Posterior cingulate gyrus (tissue), 11 donors: ENCODE measurements around the gene GTF3C1.

Source experiments
- DNase-seq, 10 donors: peaks; one replicate each; pipeline versions ENCODE4 v3.0.0 to v3.0.0-alpha.2; 2020 to 2021; ENCODE audit warnings: mixed read lengths in 3 of 10
- intact Hi-C: fragments of 100-400 bp; cut with DNase I; formaldehyde crosslinking; loops from one replicate; pipeline ENCODE4 v1.15.1; 2023

The GTF3C1 gene, protein sequence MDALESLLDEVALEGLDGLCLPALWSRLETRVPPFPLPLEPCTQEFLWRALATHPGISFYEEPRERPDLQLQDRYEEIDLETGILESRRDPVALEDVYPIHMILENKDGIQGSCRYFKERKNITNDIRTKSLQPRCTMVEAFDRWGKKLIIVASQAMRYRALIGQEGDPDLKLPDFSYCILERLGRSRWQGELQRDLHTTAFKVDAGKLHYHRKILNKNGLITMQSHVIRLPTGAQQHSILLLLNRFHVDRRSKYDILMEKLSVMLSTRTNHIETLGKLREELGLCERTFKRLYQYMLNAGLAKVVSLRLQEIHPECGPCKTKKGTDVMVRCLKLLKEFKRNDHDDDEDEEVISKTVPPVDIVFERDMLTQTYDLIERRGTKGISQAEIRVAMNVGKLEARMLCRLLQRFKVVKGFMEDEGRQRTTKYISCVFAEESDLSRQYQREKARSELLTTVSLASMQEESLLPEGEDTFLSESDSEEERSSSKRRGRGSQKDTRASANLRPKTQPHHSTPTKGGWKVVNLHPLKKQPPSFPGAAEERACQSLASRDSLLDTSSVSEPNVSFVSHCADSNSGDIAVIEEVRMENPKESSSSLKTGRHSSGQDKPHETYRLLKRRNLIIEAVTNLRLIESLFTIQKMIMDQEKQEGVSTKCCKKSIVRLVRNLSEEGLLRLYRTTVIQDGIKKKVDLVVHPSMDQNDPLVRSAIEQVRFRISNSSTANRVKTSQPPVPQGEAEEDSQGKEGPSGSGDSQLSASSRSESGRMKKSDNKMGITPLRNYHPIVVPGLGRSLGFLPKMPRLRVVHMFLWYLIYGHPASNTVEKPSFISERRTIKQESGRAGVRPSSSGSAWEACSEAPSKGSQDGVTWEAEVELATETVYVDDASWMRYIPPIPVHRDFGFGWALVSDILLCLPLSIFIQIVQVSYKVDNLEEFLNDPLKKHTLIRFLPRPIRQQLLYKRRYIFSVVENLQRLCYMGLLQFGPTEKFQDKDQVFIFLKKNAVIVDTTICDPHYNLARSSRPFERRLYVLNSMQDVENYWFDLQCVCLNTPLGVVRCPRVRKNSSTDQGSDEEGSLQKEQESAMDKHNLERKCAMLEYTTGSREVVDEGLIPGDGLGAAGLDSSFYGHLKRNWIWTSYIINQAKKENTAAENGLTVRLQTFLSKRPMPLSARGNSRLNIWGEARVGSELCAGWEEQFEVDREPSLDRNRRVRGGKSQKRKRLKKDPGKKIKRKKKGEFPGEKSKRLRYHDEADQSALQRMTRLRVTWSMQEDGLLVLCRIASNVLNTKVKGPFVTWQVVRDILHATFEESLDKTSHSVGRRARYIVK (N-terminal part only)

DNA sequence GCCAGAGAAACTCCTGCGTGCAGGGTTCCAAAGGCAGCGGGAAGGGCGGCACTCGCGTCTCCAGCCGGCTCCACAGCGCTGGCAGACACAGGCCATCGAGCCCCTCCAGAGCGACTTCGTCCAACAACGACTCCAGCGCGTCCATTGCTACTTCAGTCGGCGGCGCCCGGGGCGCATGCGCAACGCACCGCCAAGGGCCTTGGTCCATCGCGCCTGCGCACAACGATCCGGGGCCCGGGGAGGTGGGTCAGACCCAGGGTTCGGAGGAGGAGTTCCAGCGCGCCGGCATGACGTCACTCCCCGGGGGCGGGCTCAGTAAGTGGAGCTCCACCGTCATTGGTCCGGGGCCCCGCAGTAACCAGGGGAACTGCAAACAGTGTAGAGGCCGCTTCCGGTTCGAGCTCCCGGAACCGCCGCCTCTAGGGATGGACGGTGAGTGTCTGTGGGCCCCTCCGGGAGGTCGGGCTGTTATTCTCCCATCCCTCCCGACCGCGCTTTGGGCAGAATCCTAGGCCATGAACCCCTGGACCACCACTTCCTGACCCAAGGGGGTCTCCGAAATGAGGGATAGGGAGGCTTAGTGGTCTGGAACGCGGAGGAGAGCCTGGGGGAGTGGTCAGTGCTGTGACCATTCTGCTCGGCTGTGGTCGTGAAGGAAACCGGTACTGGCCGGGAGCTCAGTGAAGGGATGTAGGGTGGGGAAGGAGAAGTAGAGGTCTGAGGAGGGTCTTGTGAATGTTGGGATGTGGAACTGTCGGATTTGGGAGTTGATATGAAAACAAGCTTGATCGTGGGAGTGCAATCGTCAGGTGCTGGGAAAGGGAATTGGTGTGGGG lies at the start of gene GTF3C1, which contains the start of gene KATNIP:
TSS of gene GTF3C1 (minus strand) at position 168 of the 836 bp plus-strand sequence. CDS start at position 145, 23 bp downstream.
TSS of gene KATNIP (plus strand) at position 399 of the 836 bp plus-strand sequence. CDS start at position 426, 27 bp downstream.
- intact Hi-C loops, result no loop called here
- peak; percentile 100 for DNase-seq

DNA sequence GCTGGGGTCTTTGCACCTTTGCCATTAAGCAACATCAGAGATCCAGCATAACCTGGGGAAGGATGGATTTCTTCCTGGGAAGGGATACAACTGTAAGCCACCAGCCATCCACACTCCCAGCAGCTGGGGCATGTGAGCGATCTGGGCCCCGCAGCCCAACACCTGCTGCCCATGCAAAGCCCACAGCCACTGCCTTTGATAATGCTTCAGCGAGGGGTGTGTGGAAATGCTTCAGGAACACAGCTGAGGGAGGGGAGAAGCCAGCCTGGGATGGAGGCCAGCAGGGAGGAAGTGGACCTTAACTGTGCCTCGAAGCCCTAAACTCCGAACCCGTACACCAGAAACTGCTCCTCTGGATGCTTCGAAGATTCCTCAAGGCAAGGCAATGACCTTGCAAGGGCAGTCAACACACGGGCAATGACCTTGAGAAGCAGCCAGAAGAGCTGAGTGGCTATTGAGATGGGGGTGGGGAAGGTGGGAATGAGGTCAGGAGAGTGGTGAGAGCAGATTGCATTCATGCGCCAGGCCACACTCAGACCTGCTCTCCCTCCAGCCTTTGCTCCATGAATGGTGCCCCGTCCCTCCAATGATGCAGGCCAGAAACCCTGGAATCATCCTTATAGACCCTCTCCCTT lies 49.3 kb upstream of the GTF3C1 start:
- peak in 1 of 10 donors; percentile 70 for DNase-seq

DNA sequence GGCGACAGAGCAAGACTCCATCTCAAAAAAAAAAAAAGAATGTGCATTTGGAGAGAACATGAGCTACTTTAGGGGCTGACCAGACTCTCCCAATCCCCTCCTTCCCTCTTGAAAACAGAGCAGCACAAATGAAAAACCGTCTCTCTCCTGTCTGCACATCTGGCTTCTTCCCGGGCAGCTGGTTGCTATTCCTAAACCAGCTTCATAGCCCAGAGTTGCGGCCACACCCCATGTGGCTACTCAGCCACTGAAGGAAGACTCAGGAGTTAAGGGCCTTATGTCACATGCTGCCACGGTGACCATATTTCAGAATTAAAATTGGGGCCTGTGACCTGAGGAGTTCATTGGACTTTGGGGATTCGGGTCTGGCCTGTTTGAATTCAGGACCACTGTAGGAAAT lies 48.5 kb upstream of the GTF3C1 start:
- DNase-seq, result peak in 1 of 10 donors; percentile 66
- intact Hi-C loops, result no loop called here

More for the DNA sequence above, 49.3 kb upstream of the GTF3C1 start:
- intact Hi-C loops, result no loop called here

DNA sequence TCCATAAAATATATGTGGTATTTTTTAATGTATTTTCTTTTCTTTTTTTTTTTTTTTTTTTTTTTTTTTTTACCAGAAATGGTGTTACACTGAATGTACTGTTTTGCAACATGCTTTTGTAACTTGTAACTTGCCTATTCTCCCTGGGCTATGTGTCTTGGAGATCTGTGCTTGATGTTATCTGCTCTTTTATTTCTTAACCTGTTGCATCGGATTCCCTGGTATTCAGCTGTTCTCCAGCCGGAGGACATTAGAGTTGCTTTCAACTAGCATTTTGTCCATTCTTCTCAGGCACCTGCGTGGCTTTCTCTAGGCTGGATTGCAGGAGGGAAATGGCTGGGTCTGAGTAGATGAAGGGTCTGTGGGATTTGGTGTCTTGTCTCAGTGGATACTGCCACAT lies 47.6 kb upstream of the GTF3C1 start:
- intact Hi-C loops, result no loop called here
- peak in 1 of 10 donors; percentile 5 for DNase-seq

DNA sequence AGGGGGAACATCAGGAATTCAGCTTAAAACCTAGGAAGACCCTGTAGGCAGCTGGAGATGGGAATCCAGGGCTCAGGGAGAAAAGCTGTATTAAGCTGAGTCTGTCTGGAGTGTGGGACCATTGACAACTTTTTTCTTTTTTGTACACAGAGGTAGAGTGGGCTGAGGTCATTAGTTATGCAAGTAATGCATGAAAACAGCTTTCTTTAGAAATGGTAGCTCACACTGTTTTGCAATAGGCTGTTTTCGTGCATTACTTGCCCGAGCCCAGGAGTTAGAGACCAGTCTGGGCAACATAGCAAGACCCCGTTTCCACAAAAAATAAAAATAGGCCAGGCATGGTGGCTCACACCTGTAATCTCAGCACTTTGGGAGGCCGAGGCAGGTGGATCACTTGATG lies 46.7 kb upstream of the GTF3C1 start:
- intact Hi-C loops, result no loop called here
- DNase-seq, result peak in 1 of 10 donors; percentile 6

DNA sequence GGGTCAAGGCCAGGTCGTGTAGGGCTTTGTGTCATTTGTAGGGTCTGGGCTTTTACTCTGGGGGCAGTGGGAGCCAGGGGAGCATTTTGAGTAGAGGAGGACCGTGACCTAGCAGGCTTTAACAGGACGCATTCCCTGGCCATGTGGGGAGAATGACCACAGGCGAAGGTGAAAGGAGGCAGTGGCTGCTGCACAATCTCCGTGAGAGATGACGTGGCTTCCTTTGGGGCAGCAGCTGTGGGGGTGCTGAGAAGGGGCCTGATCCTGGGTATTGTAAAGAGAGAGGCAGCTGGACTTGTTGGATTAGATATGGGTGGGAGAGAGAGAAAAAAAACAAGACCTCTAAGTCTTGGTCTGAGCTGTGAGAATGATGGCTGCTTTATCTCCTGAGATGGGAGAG lies 46.3 kb upstream of the GTF3C1 start:
- intact Hi-C loops, result no loop called here
- peak in 1 of 10 donors; percentile 58 for DNase-seq

DNA sequence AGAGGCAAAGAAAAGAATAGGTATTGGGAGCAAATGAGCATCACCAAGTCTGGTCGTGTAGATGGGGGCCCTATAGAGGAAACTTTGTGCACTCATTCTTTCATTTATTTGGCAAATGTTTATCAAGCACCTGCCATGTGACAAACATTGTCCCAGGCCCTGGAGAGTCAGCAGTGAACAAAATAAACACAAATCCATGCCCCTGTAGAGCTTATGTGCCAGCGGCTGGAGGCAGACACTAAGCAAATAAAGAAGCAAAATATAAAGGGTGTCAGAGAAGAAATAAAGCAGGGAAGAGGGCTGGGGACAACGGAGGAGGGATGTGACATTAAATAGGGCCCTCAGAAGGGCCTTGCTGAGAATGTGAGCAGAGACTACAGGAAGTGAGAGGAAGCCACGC lies 45.8 kb upstream of the GTF3C1 start:
- no peak for DNase-seq

DNA sequence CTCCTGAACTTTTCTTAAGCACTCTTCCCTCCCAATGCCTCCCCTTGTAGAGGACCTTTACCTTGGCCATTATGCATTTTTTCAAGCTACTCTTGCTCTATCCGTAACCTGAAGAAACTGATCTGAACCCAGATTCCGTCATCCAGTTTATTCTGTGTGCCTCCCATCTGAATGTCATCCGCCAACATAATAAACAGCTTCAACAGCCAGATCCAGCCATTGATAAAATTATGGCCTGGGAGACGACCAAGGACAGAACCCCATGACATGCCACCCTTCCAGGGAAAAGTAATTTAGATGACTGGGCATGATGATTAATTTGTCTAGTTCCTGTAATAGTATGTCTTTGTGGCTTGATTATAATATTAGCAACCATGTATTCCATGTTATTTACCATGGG lies 42.1 kb upstream of the GTF3C1 start:
- intact Hi-C loops, result no loop called here
- DNase-seq, result peak in 1 of 10 donors; percentile 4

More for the DNA sequence above, 45.8 kb upstream of the GTF3C1 start:
- intact Hi-C loops, result no loop called here

DNA sequence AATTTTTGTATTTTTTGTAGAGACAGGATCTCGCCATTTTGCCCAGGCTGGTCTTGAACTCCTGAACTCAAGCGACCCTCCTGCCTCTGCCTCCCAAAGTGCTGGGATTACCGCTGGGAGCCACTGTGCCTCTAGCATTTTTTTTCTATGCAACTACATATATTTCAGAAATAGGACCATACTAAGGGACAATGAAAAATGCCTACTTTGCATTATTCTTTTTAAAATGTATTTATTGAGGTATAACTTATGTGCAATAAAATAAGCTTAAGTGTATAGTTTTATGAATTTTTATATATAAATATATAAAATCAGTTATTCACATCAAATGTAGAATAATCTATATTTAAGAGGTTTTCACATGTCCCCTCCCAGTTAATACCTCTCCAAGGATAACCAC lies 38.3 kb upstream of the GTF3C1 start:
- no peak for DNase-seq

DNA sequence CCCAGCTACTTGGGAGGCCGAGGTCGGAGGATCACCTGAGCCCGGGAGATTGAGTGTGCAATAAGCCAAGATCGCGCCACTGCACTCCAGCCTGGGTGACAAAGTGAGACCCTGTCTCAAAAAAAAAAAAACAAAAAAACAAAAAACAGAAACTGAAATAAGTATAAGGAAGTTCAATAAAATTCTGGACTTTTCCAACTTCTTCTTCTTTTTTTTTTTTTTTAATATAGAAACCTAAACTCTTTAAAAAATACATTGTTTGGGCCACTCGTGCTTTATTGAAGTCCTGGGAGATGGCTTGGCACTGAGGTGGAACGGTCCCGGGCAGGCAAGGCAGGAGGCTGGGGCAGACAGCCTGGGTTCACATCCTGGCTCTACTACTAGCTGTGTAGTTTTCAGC lies 37.0 kb upstream of the GTF3C1 start:
- peak in 1 of 10 donors; percentile 64 for DNase-seq
- intact Hi-C loops, result no loop called here

More for the DNA sequence above, 38.3 kb upstream of the GTF3C1 start:
- intact Hi-C loops, result no loop called here

DNA sequence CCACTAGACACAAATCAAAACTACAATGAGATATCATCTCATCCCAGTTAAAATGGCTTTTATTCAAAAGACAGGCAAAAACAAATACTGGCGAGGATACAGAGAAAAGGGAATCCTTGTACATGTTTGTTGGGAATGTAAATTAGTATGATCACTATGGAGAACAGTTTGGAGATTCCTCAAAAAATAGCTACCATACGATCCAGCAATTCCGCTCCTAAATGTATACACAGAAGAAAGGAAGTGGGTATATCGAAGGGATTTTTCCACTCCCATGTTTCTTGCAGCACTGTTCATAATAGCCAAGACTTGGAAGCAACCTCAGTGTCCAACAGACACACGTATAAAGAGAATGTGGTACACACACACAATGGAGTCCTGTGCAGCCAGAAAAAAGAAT lies 35.5 kb upstream of the GTF3C1 start:
- no peak for DNase-seq
- intact Hi-C loops, result no loop called here

DNA sequence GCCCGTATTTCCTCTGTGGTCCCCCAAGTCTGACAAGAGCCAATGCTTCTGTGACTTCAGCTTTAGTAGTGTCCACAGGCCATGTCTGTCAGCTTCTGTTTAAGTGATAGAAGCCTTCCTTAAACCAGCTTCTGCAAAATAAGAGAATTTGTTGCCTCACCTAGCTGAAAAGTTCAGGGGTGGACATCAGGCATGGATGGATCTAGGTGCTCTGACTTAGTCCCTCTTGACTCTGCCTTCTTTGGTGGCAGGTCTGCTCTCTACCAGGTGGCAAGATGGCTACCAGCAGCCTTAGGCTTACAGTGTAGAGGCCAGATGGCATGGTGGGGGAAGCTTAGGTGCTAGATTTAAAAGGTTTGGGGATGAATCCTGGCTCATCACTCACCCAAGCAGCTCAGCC lies 33.9 kb upstream of the GTF3C1 start:
- DNase-seq, result no peak
- intact Hi-C loops, result no loop called here

DNA sequence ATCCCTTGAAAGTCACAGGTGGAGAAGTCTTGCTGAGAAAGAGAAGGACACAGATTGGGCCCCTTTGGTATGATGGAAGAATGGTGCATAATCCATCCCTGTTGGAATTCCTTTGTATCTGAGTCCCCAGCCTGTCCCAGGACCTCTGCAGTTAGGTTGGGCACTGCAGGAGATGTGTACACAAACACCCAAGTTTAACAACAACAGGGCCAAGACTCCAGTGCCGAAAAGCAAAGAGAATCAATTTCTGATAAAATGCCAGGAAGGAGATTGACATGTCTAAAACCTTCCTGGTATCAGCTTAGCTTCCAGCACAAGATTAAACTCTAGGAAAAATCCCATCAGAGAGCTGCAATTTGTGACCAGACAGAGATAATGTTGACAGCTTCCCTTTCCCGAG lies 33.2 kb upstream of the GTF3C1 start:
- DNase-seq, result peak in 1 of 10 donors; percentile 24
- intact Hi-C loops, result no loop called here

DNA sequence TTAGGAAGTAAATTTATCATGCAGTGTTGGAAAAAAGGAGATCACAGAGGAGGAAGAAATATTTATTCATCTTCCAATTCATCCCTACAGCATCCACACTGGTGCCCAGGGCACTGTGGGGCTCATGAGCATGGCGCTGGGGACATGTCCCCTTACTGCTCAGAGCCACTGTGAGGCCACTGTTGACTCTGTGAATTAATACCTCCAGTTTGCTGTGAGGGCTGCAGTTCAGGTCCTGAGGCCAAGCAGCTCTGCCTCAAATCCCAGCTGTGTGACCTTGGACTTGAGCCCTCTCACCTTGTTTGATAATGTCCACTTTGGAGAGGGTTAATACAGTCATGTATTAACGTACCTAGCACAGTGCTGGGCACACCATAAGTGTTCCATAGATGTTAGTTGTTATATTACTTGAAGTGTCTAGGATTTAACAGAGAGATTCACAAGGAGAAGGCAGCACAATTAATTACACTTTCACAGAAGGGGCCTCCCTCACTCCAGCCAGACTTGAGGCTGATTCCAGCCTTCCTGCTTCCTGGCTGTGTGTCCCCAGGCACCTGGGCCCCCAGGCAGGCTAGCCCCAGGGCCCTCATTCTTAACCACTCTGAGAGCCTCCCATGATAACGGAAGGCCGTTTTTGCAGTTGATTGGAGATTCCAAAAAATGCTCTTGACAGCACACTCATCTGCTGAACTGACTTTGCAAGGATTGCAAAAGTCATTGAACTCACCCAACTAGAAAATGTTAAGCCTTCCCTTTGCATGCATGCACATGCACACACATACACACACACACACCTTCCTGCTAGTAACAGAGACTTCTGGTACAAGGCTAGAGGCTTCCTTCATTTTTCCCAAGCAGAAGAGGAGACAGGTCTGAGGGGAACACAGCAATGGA lies 29.6 kb upstream of the GTF3C1 start:
- DNase-seq, result no peak
- intact Hi-C loops, result no loop called here

DNA sequence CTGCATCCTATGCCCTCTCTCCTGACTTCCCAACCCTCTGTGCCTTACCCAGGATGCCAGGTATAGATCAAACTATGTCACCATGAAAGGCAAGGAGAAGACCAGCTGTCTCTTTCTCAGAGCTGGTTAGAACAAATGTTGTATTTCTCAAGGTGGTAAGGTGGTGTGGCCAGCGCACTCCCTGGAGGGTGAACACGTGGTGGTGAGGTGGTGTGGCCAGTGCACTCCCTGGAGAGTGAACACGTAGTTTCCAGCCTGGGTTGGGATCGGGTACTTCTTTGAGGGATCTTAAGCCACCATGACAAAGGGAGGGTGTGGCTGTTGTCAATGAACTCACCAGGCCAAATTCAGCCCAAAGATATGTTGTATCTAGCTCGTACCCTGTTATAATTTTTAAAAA lies 27.0 kb upstream of the GTF3C1 start:
- intact Hi-C loops, result no loop called here
- DNase-seq, result peak in 1 of 10 donors; percentile 7

DNA sequence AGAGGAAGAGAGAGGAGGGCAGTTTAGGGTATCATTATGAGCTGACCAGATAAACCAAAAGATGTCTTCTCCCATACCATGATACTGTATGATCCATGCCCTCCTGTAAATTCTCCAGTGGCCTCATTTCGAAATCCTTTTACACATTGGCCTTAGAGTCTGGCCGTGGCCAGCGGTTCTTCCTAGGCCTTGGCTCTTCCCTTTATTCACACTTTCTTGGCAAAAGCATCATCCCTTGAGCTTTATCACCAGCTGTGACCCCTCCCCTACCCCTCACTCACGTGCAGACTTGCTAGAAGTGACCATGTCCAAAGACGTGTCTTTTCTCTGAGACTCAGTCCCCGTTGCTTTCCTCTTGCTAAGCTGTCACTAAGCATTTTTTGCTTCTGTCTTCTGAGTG lies 23.0 kb upstream of the GTF3C1 start:
- intact Hi-C loops, result no loop called here
- no peak for DNase-seq

DNA sequence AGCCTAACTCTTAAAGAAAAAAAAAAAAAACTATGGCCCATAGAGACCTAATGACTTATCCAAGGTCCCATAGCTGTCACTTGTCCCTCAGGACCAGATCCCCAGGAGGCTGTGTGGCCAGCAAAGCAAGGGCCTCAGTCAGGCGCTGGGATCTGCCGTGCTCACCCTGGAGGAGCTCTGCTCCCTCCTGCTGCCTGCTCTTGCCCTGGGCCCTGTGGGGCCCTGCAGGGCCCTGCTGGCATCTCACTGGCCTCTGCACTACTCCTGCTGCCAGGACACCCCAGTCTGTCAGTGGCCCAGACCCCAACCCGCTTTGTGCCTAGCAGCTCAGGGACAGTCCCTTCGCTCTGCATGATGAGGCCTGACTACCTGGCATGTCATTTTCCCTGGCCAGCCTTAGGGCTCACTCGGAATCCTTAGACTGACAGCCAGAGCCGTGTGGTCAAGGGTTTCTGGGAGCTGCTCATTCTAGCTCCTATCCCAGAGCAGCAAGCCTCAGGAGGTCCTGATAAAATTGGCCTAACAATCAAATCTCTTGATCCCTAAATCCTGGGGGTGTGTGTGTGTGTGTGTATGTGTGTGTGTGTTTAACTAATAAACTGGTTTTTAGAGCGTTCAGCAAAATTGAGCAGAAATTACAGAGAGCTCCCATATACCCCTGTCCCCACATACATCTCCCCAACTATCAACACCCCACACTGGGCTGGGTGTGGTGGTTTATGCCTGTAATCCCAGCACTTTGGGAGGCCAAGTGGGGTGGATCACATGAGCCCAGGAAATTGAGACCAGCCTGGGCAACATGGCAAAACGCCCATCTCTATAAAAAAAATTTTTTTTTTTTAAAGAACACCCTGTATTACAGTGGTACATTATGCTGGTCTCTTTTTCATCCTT lies 22.0 kb upstream of the GTF3C1 start:
- intact Hi-C loops, result no loop called here
- peak in 1 of 10 donors; percentile 55 for DNase-seq
